IPS-18a (cell line): ENCODE data around the gene SUGP2.

ENCODE experiments used
- H3K27ac ChIP-seq: one replicate; pipeline ENCODE4 v1.5.1; 2013; ENCODE audit warnings: low read length
- H3K27me3 ChIP-seq: one replicate; pipeline ENCODE4 v1.6.1; 2013; ENCODE audit warnings: mild to moderate bottlenecking, low read length; ENCODE audit not compliant: control insufficient read depth, insufficient read depth
- H3K36me3 ChIP-seq: one replicate; pipeline ENCODE4 v1.6.1; 2013; ENCODE audit warnings: low read depth, low read length; ENCODE audit not compliant: control insufficient read depth
- H3K4me1 ChIP-seq: one replicate; pipeline ENCODE4 v1.6.1; 2013; ENCODE audit warnings: low read depth, low read length; ENCODE audit not compliant: control insufficient read depth
- H3K4me3 ChIP-seq: one replicate; pipeline ENCODE4 v1.5.1; 2013; ENCODE audit warnings: low read length
- H3K9ac ChIP-seq: one replicate; pipeline ENCODE4 v1.6.1; 2013; ENCODE audit warnings: mild to moderate bottlenecking, low read length, moderate library complexity
- H3K9me3 ChIP-seq: one replicate; pipeline ENCODE4 v1.6.1; 2013; ENCODE audit warnings: low read depth, low read length; ENCODE audit not compliant: control insufficient read depth

Gene SUGP2

DNA sequence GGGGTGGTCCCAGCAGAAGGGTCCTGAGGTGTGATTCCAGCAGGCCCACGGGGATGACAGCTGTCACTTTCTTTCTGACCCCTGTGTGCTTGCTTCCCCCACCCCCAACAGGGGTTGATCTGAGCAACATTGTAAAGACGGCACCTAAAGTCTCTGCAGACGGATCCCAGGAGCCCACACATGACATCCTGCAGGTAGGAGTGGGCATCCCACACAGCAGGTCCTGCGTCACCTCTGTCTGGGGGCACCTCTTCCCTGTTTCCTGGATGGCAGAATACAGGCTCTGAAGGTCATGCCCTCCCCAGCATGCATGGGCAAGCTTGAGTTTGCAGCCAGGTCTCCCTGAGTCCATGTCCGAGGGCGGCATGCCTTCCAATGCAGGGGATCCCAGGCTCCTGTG, 10.6 kb upstream of the SUGP2 start:
- H3K9me3 ChIP-seq, result no peaks in the 10 kb centered on the region
- H3K4me1 ChIP-seq, result no peaks in the 10 kb centered on the region
- H3K4me3 ChIP-seq, result no peak overlapping the region
- peaks cover 23% of the 10 kb centered on the region for H3K36me3 ChIP-seq
- H3K27ac ChIP-seq, result no peak overlapping the region
- H3K27me3 ChIP-seq, result no peaks in the 10 kb centered on the region
- no peak overlapping the region for H3K9ac ChIP-seq

- H3K36me3 ChIP-seq, result peaks cover 23% of the 10 kb centered on the region
- no peaks in the 10 kb centered on the region for H3K9me3 ChIP-seq
- H3K27me3 ChIP-seq, result no peaks in the 10 kb centered on the region
- H3K4me3 ChIP-seq, result no peak overlapping the region
- H3K27ac ChIP-seq, result no peak overlapping the region
- H3K9ac ChIP-seq, result no peak overlapping the region
- H3K4me1 ChIP-seq, result no peaks in the 10 kb centered on the region
Observed at GRCh38 chr19:19043481-19043880, 10.2 kb upstream of the SUGP2 start.

GRCh38 chr19:19042732-19043280, 9.5 kb upstream of the SUGP2 start:
- no peaks in the 10 kb centered on the region for H3K4me1 ChIP-seq
- H3K9ac ChIP-seq, result no peak overlapping the region
- no peak overlapping the region for H3K4me3 ChIP-seq
- H3K36me3 ChIP-seq, result peaks cover 24% of the 10 kb centered on the region
- no peak overlapping the region for H3K27ac ChIP-seq
- H3K9me3 ChIP-seq, result peaks cover 2% of the 10 kb centered on the region
- no peaks in the 10 kb centered on the region for H3K27me3 ChIP-seq

DNA sequence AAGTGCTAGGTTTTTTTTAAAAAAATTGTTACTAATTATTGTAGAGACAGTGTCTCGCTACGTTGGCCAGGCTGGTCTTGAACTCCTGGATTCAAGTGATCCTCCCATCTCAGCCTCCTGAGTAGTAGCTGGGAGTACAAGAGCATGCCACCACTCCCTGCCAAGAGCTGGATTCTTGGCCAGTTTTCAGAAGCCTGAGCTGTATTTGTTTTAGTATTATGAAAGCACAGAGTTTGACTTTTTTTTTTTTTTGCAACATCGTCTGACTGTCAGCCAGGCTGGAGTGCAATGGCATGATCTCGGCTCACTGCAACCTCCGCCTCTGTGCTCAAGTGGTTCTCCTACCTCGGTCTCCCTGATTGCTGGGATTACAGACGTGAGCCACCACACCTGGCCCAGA, 7.1 kb upstream of the SUGP2 start:
- peaks cover 22% of the 10 kb centered on the region for H3K36me3 ChIP-seq

DNA sequence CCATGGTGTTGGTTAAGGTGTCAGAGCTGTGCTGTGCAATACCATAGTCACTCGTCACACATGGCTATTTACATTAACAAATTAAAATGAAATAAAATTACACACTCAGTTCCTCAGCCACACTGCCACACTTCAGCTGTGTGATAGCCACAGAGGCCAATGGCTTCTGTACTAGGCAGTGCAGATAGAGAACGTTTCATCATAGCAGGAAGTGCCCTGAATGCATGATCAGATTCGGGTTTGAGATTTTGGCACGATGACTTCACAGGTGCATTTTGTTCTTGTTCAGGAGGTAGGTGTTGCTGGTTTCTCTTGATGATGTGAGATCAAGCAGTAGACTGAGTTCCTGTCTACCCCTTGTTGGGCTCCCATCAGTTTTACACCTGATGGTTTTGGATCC, 6.6 kb upstream of the SUGP2 start:
- H3K36me3 ChIP-seq, result peaks cover 22% of the 10 kb centered on the region
- peaks cover 4% of the 10 kb centered on the region for H3K9me3 ChIP-seq
- H3K4me3 ChIP-seq, result no peak overlapping the region
- no peak overlapping the region for H3K9ac ChIP-seq
- H3K27ac ChIP-seq, result no peak overlapping the region
- no peaks in the 10 kb centered on the region for H3K27me3 ChIP-seq
- no peaks in the 10 kb centered on the region for H3K4me1 ChIP-seq

More for the DNA sequence above, 7.1 kb upstream of the SUGP2 start:
- no peaks in the 10 kb centered on the region for H3K4me1 ChIP-seq
- H3K27ac ChIP-seq, result no peak overlapping the region
- peaks cover 4% of the 10 kb centered on the region for H3K9me3 ChIP-seq
- H3K4me3 ChIP-seq, result no peak overlapping the region
- H3K27me3 ChIP-seq, result no peaks in the 10 kb centered on the region
- H3K9ac ChIP-seq, result no peak overlapping the region

- H3K4me3 ChIP-seq, result peak overlapping the region; percentile 94
- peaks cover 5% of the 10 kb centered on the region for H3K4me1 ChIP-seq
- peaks cover 17% of the 10 kb centered on the region for H3K36me3 ChIP-seq
- no peaks in the 10 kb centered on the region for H3K27me3 ChIP-seq
- H3K9ac ChIP-seq, result peak overlapping the region; percentile 87
- peak overlapping the region; percentile 56 for H3K27ac ChIP-seq
- H3K9me3 ChIP-seq, result peaks cover 4% of the 10 kb centered on the region
Observed at GRCh38 chr19:19034204-19034624, 897 bp upstream of the SUGP2 start.

DNA sequence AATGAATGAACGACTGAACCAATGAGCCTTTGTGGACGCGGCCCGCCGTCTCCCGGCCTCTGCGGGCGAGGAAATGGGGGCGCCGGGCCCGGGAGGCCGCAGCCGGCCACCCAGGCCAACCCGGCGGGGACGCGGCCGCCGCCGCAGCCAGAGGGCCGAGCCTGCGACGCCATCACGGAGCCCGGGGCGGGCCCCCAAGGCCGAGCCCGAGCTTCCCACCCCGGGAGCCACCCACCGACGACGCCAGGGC, 216 bp downstream of the SUGP2 start:
- H3K36me3 ChIP-seq, result peaks cover 26% of the 10 kb centered on the region
- H3K4me3 ChIP-seq, result peak overlapping the region; percentile 94
- H3K27me3 ChIP-seq, result no peaks in the 10 kb centered on the region
- peaks cover 4% of the 10 kb centered on the region for H3K9me3 ChIP-seq
- H3K9ac ChIP-seq, result peak overlapping the region; percentile 87
- peak overlapping the region; percentile 68 for H3K27ac ChIP-seq
- H3K4me1 ChIP-seq, result peaks cover 5% of the 10 kb centered on the region

GRCh38 chr19:19032420-19033175, 719 bp downstream of the SUGP2 start:
- H3K9ac ChIP-seq, result peak overlapping the region; percentile 87
- H3K36me3 ChIP-seq, result peaks cover 28% of the 10 kb centered on the region
- peaks cover under 1% of the 10 kb centered on the region for H3K9me3 ChIP-seq
- H3K4me1 ChIP-seq, result peaks cover 5% of the 10 kb centered on the region
- peak overlapping the region; percentile 68 for H3K27ac ChIP-seq
- no peaks in the 10 kb centered on the region for H3K27me3 ChIP-seq
- peak overlapping the region; percentile 94 for H3K4me3 ChIP-seq

DNA sequence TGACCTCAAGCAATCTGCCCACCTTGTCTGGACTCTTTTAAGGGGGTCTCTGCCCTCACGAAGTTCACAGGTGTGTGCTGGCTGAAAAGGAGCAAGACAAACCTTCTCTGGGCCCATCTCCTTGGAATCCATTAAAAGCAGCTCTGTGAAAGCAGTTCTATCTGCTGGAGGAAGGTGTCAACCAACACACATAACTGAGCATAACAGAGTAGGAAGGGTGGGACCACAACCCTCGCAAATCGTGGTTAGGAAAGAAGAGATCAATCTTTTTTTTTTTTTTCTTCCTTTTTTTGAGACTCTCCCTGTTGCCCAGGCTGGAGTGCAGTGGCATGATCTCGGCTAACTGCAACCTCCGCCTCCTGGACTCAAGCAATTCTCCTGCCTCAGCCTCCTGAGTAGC, 1.4 kb downstream of the SUGP2 start:
- no peaks in the 10 kb centered on the region for H3K27me3 ChIP-seq
- peaks cover 5% of the 10 kb centered on the region for H3K4me1 ChIP-seq
- H3K27ac ChIP-seq, result no peak overlapping the region
- peak overlapping the region; percentile 94 for H3K4me3 ChIP-seq
- no peaks in the 10 kb centered on the region for H3K9me3 ChIP-seq
- H3K36me3 ChIP-seq, result peaks cover 33% of the 10 kb centered on the region
- no peak overlapping the region for H3K9ac ChIP-seq

- H3K27ac ChIP-seq, result no peak overlapping the region
- H3K4me3 ChIP-seq, result no peak overlapping the region
- H3K36me3 ChIP-seq, result peaks cover 66% of the 10 kb centered on the region
Observed at GRCh38 chr19:19028526-19028925, 4.8 kb downstream of the SUGP2 start.

GRCh38 chr19:19027228-19027627, 6.1 kb downstream of the SUGP2 start:
- no peaks in the 10 kb centered on the region for H3K9me3 ChIP-seq
- no peak overlapping the region for H3K9ac ChIP-seq
- no peak overlapping the region for H3K4me3 ChIP-seq
- H3K27ac ChIP-seq, result no peak overlapping the region
- H3K27me3 ChIP-seq, result no peaks in the 10 kb centered on the region
- H3K36me3 ChIP-seq, result peaks cover 79% of the 10 kb centered on the region
- peaks cover 5% of the 10 kb centered on the region for H3K4me1 ChIP-seq

More at GRCh38 chr19:19028526-19028925, 4.8 kb downstream of the SUGP2 start:
- H3K27me3 ChIP-seq, result no peaks in the 10 kb centered on the region
- no peaks in the 10 kb centered on the region for H3K9me3 ChIP-seq
- peaks cover 5% of the 10 kb centered on the region for H3K4me1 ChIP-seq
- no peak overlapping the region for H3K9ac ChIP-seq

- Histone ChIP-seq H3K9ac (no peak overlapping the region), H3K9me3 (no peaks in the 10 kb centered on the region), H3K4me1 (no peaks in the 10 kb centered on the region), H3K36me3 (peaks cover 84% of the 10 kb centered on the region), H3K27ac (no peak overlapping the region), H3K27me3 (no peaks in the 10 kb centered on the region), H3K4me3 (no peak overlapping the region)
Observed at GRCh38 chr19:19026299-19026971, 6.9 kb downstream of the SUGP2 start.
